ENCODE results near the gene SGK1. TPM values are rescaled to one million over a fixed set of nuclear protein-coding genes. Genes with fewer than 3 reads are reported as not detected.

The SGK1 gene
- total RNA-seq, 1 donor from 2014 or later = 25.8 TPM

- intact Hi-C loops (cut with micrococcal nuclease) = no loop called here
- Histone ChIP-seq H3K27me3 (ENCODE audit: low read depth) (no peaks in the 10 kb centered on the region), H3K4me3 (no peak overlapping the region), H3K9me3 (replicated peaks) (no peaks in the 10 kb centered on the region), H3K36me3 (no peaks in the 10 kb centered on the region), H3K4me1 (peaks cover 22% of the 10 kb centered on the region), H3K27ac (replicated peaks) (no peak overlapping the region)
- TF ChIP-seq CTCF (IDR thresholded peaks at IDR 0.05; ENCODE audit: borderline replicate concordance) = no peak
- DNase-seq = no peak
These were observed 67.1 kb downstream of the SGK1 start for GRCh38 chr6:134250776-134251175.

GRCh38 chr6:134249759-134250602 lies 67.9 kb downstream of the SGK1 start:
- Histone ChIP-seq H3K27me3 (ENCODE audit: low read depth) (no peaks in the 10 kb centered on the region), H3K36me3 (no peaks in the 10 kb centered on the region), H3K4me3 (no peak overlapping the region), H3K9me3 (replicated peaks) (no peaks in the 10 kb centered on the region), H3K27ac (replicated peaks) (peak overlapping the region; percentile 0), H3K4me1 (peaks cover 22% of the 10 kb centered on the region)
- intact Hi-C loops (cut with micrococcal nuclease) = no loop called here
- no peak for DNase-seq
- no peak for TF ChIP-seq CTCF (IDR thresholded peaks at IDR 0.05; ENCODE audit: borderline replicate concordance)

- peak overlapping the region; percentile 0 for H3K27ac ChIP-seq (replicated peaks)
- H3K9me3 ChIP-seq (replicated peaks) = no peaks in the 10 kb centered on the region
- H3K27me3 ChIP-seq (ENCODE audit: low read depth) = no peaks in the 10 kb centered on the region
- H3K36me3 ChIP-seq = no peaks in the 10 kb centered on the region
- no peak for TF ChIP-seq CTCF (IDR thresholded peaks at IDR 0.05; ENCODE audit: borderline replicate concordance)
- peaks cover 22% of the 10 kb centered on the region for H3K4me1 ChIP-seq
- intact Hi-C loops (cut with micrococcal nuclease) = no loop called here
- H3K4me3 ChIP-seq = no peak overlapping the region
- DNase-seq = no peak
These were observed 68.6 kb downstream of the SGK1 start for GRCh38 chr6:134249239-134249758.

- Histone ChIP-seq H3K4me1 (peaks cover 22% of the 10 kb centered on the region), H3K4me3 (no peak overlapping the region), H3K36me3 (no peaks in the 10 kb centered on the region), H3K27ac (replicated peaks) (no peak overlapping the region), H3K27me3 (ENCODE audit: low read depth) (no peaks in the 10 kb centered on the region), H3K9me3 (replicated peaks) (no peaks in the 10 kb centered on the region)
- DNase-seq = no peak
- intact Hi-C loops (cut with micrococcal nuclease) = no loop called here
- TF ChIP-seq CTCF (IDR thresholded peaks at IDR 0.05; ENCODE audit: borderline replicate concordance) = no peak
These were observed 69.9 kb downstream of the SGK1 start for GRCh38 chr6:134247844-134248580.

- no peaks in the 10 kb centered on the region for H3K36me3 ChIP-seq
- peaks cover 22% of the 10 kb centered on the region for H3K4me1 ChIP-seq
- H3K9me3 ChIP-seq (replicated peaks) = no peaks in the 10 kb centered on the region
- intact Hi-C loops (cut with micrococcal nuclease) = no loop called here
- H3K27ac ChIP-seq (replicated peaks) = no peak overlapping the region
- no peaks in the 10 kb centered on the region for H3K27me3 ChIP-seq (ENCODE audit: low read depth)
- H3K4me3 ChIP-seq = no peak overlapping the region
- no peak for DNase-seq
- TF ChIP-seq CTCF (IDR thresholded peaks at IDR 0.05; ENCODE audit: borderline replicate concordance) = no peak
These were observed 70.6 kb downstream of the SGK1 start for GRCh38 chr6:134247231-134247833.

Measured in left ventricle myocardium inferior (tissue), 1 donor.